Measurements from ENCODE around the gene BACE2.

- TF ChIP-seq CTCF (IDR thresholded peaks at IDR 0.05) (no peak), POLR2AphosphoS5 (IDR thresholded peaks at IDR 0.05) (no peak), POLR2A (IDR thresholded peaks at IDR 0.05) (no peak)
Observed at GRCh38 chr21:41199588-41199987, 31.6 kb downstream of the BACE2 start.

All from suprapubic skin (tissue), 4 donors.